ENCODE results near the gene RRP1B. TPM values are rescaled to one million over a fixed set of nuclear protein-coding genes. Genes with fewer than 3 reads are reported as not detected.

The RRP1B gene
- total RNA-seq, 4 donors from 2014 or later, result 13.3 to 23.4 (median 22.5) TPM

DNA sequence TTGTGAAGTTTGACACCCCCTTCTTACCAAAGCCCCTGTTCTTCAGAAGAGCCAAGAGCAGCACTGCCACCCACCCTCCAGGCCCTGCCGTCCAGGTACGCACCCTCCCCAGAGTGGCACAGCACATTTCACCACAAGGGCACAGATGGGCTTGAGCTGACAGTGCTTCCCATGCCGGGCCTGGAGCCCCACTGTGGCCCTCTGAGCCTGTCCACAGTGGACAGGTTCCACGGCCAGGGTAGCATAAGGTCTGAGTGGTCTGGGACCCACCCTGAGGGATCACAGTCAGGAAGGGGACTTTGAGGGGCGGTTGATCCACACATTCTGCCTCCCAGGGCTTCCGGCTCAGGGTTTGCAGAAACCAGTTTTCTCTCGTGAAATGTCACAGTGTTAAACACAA lies 31.0 kb downstream of the RRP1B start:
- Histone ChIP-seq H3K9me3 (no peaks in the 10 kb centered on the region), H3K36me3 (peaks cover 30 to 100% (median 49%) of the 10 kb centered on the region in 3 donors), H3K4me3 (no peak overlapping the region), H3K4me1 (no peaks in the 10 kb centered on the region), H3K27ac (no peak overlapping the region), H3K27me3 (no peaks in the 10 kb centered on the region)
- 83 to 89% methylated on average over 2 to 3 of the region's 7 CpGs for WGBS, 2 donors
- intact Hi-C loops (cut with DNase I), result no loop called here
- TF ChIP-seq, protein P1, sequence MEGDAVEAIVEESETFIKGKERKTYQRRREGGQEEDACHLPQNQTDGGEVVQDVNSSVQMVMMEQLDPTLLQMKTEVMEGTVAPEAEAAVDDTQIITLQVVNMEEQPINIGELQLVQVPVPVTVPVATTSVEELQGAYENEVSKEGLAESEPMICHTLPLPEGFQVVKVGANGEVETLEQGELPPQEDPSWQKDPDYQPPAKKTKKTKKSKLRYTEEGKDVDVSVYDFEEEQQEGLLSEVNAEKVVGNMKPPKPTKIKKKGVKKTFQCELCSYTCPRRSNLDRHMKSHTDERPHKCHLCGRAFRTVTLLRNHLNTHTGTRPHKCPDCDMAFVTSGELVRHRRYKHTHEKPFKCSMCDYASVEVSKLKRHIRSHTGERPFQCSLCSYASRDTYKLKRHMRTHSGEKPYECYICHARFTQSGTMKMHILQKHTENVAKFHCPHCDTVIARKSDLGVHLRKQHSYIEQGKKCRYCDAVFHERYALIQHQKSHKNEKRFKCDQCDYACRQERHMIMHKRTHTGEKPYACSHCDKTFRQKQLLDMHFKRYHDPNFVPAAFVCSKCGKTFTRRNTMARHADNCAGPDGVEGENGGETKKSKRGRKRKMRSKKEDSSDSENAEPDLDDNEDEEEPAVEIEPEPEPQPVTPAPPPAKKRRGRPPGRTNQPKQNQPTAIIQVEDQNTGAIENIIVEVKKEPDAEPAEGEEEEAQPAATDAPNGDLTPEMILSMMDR (IDR thresholded peaks at IDR 0.05), result no peak
- no peak for TF ChIP-seq POLR2A (IDR thresholded peaks at IDR 0.05)
- no peak for DNase-seq

DNA sequence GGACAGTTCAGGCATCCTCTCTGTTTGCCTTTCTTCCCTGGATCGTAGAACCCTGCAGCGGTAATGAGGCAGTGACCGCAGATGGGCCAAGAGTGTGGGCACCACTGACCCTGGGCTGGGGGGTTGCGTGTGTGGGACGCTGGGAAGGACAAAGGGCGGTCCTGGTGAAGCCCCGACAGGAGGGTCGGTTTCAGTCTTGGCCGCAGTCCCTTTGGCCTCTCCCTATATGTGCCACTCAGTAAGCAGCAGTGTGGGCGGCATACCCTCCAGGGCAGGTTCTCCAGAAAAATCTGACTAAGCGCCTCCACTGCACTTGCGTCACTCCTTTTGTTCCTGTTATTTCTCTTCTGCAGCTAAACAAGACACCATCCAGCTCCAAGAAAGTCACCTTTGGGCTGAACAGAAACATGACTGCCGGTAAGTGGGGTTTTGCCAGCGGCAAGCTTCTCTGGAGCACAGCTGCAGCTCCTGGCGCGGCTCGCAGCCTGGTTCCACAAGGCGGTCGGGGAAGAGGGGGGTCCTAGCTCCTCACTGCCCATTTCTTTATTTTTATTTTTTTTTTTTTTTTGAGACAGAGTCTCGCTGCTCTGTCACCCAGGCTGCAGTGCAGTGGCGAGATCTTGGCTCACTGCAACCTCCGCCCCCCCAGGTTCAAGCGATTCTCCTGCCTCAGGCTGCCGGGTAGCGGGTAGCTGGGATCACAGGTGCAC lies 31.9 kb downstream of the RRP1B start:
- Histone ChIP-seq H3K27ac (no peak overlapping the region), H3K9me3 (no peaks in the 10 kb centered on the region), H3K27me3 (no peaks in the 10 kb centered on the region), H3K36me3 (peaks cover 25 to 99% (median 43%) of the 10 kb centered on the region in 3 donors), H3K4me1 (no peaks in the 10 kb centered on the region), H3K4me3 (no peak overlapping the region)
- no peak for TF ChIP-seq POLR2A (IDR thresholded peaks at IDR 0.05)
- TF ChIP-seq, protein P1 (IDR thresholded peaks at IDR 0.05), result no peak
- whole genome bisulfite sequencing, 2 donors, result 84 to 87% methylated on average over 15 to 18 of the region's 25 CpGs
- DNase-seq, result no peak
- intact Hi-C loops (cut with DNase I), result no loop called here

DNA sequence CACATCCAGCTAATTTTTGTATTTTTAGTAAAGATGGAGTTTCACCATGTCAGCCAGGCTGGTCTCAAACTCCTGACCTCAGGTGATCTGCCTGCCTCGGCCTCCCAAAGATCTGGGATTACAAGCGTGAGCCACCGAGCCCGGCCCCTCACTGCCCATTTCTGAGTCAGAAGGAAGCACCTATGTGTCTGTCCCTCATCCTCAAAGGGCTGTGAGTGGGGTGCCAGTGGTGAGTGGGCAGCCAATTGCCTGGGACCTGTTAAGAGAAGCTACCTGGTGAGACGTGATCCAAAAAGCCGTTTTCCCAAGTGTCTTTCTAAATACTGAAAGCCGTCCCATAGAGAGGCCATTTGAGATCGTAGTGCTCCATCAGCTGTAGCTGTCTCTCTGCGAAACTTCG lies 32.4 kb downstream of the RRP1B start:
- H3K4me3 ChIP-seq, result no peak overlapping the region
- no peaks in the 10 kb centered on the region for H3K9me3 ChIP-seq
- H3K27ac ChIP-seq, result no peak overlapping the region
- TF ChIP-seq, protein P1 (IDR thresholded peaks at IDR 0.05), result no peak
- no peak for TF ChIP-seq POLR2A (IDR thresholded peaks at IDR 0.05)
- H3K27me3 ChIP-seq, result no peaks in the 10 kb centered on the region
- no peaks in the 10 kb centered on the region for H3K4me1 ChIP-seq
- WGBS, 2 donors, result 89 to 98% methylated on average over 8 to 10 of the region's 10 CpGs
- intact Hi-C loops (cut with DNase I), result no loop called here
- H3K36me3 ChIP-seq, result peaks cover 23 to 99% (median 38%) of the 10 kb centered on the region in 3 donors
- no peak for DNase-seq

DNA sequence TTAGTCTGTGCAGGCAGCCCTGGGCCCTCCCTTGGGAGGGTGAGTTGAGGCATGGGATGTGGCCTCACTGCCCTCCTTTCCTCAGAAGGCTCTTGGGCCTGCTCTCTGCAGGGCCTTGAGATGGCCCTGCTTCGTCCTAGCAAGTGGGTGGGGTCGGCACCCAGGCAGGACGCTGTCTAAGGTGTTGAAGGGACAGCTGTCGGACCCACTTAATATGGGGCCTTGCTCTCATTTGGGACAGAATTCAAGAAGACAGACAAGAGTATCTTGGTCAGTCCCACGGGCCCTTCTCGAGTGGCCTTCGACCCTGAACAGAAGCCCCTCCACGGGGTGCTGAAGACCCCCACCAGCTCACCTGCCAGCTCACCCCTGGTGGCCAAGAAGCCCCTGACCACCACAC lies 33.6 kb downstream of the RRP1B start:
- no peak for DNase-seq
- TF ChIP-seq, protein P1 (IDR thresholded peaks at IDR 0.05), result no peak
- no peak for TF ChIP-seq POLR2A (IDR thresholded peaks at IDR 0.05)
- Histone ChIP-seq H3K4me1 (no peaks in the 10 kb centered on the region), H3K27ac (no peak overlapping the region), H3K27me3 (no peaks in the 10 kb centered on the region), H3K4me3 (no peak overlapping the region), H3K36me3 (peaks cover 12 to 92% (median 26%) of the 10 kb centered on the region in 3 donors), H3K9me3 (no peaks in the 10 kb centered on the region)
- intact Hi-C loops (cut with DNase I), result no loop called here
- 82 to 90% methylated on average over 2 to 5 of the region's 8 CpGs for WGBS, 2 donors

DNA sequence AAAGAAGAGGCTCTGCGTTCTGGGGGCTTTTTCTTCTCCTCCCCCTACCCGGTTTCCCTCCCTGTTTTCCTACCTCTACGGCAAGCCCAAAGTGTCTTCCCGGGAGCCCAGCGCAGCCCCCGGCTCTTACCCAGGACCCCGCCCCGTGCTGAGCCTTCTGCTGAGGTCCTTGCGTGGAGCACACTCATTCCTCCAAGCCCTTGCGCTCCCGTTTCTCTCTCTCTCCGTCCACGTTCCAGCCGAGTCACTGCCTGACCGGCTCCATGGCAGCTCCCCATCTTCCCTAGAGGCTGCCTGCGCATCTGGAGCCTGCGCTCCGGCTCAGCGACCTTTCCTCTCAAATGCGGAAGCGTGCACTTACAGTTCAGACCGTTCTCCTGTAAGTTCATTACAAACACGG lies 34.6 kb downstream of the RRP1B start:
- no peak overlapping the region for H3K4me3 ChIP-seq
- no peaks in the 10 kb centered on the region for H3K4me1 ChIP-seq
- intact Hi-C loops (cut with DNase I), result no loop called here
- 95 to 96% methylated on average over 21 to 23 of the region's 23 CpGs for WGBS, 2 donors
- H3K36me3 ChIP-seq, result peaks cover 12 to 82% (median 18%) of the 10 kb centered on the region in 3 donors
- TF ChIP-seq POLR2A (IDR thresholded peaks at IDR 0.05), result no peak
- TF ChIP-seq, protein P1 (IDR thresholded peaks at IDR 0.05), result no peak
- no peak overlapping the region for H3K27ac ChIP-seq
- H3K9me3 ChIP-seq, result no peaks in the 10 kb centered on the region
- no peak for DNase-seq
- H3K27me3 ChIP-seq, result no peaks in the 10 kb centered on the region

Measured in esophagus squamous epithelium (tissue), 5 donors.